Measurements from ENCODE around the gene AKAP9.

GRCh38 chr7:92025260-92025659 lies 84.6 kb downstream of the AKAP9 start:
- no peak for TF ChIP-seq MAX (IDR thresholded peaks at IDR 0.05; ENCODE audit: insufficient read depth, insufficient read length)
- TF ChIP-seq CTCF (IDR thresholded peaks at IDR 0.05; ENCODE audit: extremely low read depth in 1 of 2, insufficient read depth in 1 of 2, low read depth in 1 of 2, low read length in 2 of 2) = no peak
- no peak for TF ChIP-seq POLR2A (IDR thresholded peaks at IDR 0.05; ENCODE audit: low read depth, low read length)
- no peak for TF ChIP-seq POLR2AphosphoS5 (IDR thresholded peaks at IDR 0.05; ENCODE audit: insufficient read depth, low read depth, low read length)
- TF ChIP-seq EZH2 (IDR thresholded peaks at IDR 0.05; ENCODE audit: borderline replicate concordance, low read depth, low read length, severe bottlenecking) = no peak
- peak; percentile 28 for TF ChIP-seq JUN (IDR thresholded peaks at IDR 0.05; ENCODE audit: borderline replicate concordance, insufficient read depth, insufficient read length, low read depth)
- no peak for TF ChIP-seq GATA2 (IDR thresholded peaks at IDR 0.05; ENCODE audit: insufficient read depth, insufficient read length, low read depth, low read length)
- TF ChIP-seq FOS (IDR thresholded peaks at IDR 0.05; ENCODE audit: borderline replicate concordance, insufficient read depth, low read length) = peak; percentile 32

Measured in endothelial cell of umbilical vein (primary cell).